Endothelial cell of umbilical vein (primary cell): ENCODE measurements around the gene PAX8. TPM values are rescaled to one million over a fixed set of nuclear protein-coding genes. Genes with fewer than 3 reads are reported as not detected.

Experiments
- BruUV-seq: library from RNA; stranded (reverse); fragments of 400-500 nt; replicated peaks from 2 replicates; lab custom pipeline; 2021; lab: Mats Ljungman, UMichigan
- CTCF ChIA-PET: fragments of 300-600, 350-600 bp; sonication (Branson Sonifier 250); formaldehyde crosslinking; loops from one replicate; lab custom pipeline; 2021; ENCODE audit warnings: antibody characterized with exemption, inconsistent platforms; lab: Charles Lee
- POLR2A ChIA-PET: fragments of 300-600, 350-600 bp; sonication (Branson Sonifier 250); formaldehyde crosslinking; loops from one replicate; lab custom pipeline; 2021; ENCODE audit warnings: antibody characterized with exemption, inconsistent platforms; lab: Charles Lee
- DNase-seq: peaks from one replicate; pipeline ENCODE4 v3.0.0-alpha.2; 2011; ENCODE audit warnings: low read depth, low spot score
- FAIRE-seq: peaks from 2 replicates; lab custom pipeline; 2011; peaks lifted over from hg19 to GRCh38; lab: Jason Lieb, UNC
- H2AFZ ChIP-seq: 2 replicates; pipeline ENCODE4 v1.6.0; 2012; ENCODE audit warnings: low read depth, low read length, control low read depth, inconsistent platforms
- H3K27ac ChIP-seq: 2 replicates; pipeline ENCODE4 v1.5.1; 2011; ENCODE audit warnings: low read depth, mild to moderate bottlenecking, control low read depth, low read length, moderate library complexity; ENCODE audit not compliant: insufficient read depth
- H3K27me3 ChIP-seq, 2 experiments: 2 replicates each; pipeline versions ENCODE4 v1.6.0 to v1.6.1; 2011; ENCODE audit warnings: low read length in 2 of 2, mixed read lengths in 1 of 2; ENCODE audit not compliant: control insufficient read depth in 2 of 2, insufficient read depth in 2 of 2
- H3K36me3 ChIP-seq, 2 experiments: 2 replicates in 1 of 2; 3 replicates in 1 of 2; pipeline ENCODE4 v1.5.1; 2011; ENCODE audit warnings: low read length in 2 of 2, mild to moderate bottlenecking in 1 of 2, moderate library complexity in 1 of 2; ENCODE audit not compliant: control insufficient read depth in 2 of 2, insufficient read depth in 2 of 2; ENCODE audit errors: extremely low read depth in 1 of 2
- H3K4me1 ChIP-seq: 3 replicates; pipeline ENCODE4 v1.5.1; 2011; ENCODE audit warnings: mild to moderate bottlenecking, low read length; ENCODE audit not compliant: control insufficient read depth, insufficient read depth; ENCODE audit errors: extremely low read depth
- H3K4me2 ChIP-seq: 2 replicates; pipeline ENCODE4 v1.6.1; 2011; ENCODE audit warnings: low read length, control low read depth, mixed read lengths; ENCODE audit not compliant: insufficient read depth
- H3K4me3 ChIP-seq, 3 experiments: fragments of 200-600 bp in 1 of 3; sonication (generic), shearing (Covaris generic) in 1 of 3; replicated peaks in 1 of 3; 2 replicates each; pipeline ENCODE4 v1.5.1; 2011 to 2016; ENCODE audit warnings: control low read depth in 3 of 3, low read length in 3 of 3, mild to moderate bottlenecking in 2 of 3, inconsistent platforms in 1 of 3, low read depth in 1 of 3, moderate library complexity in 1 of 3; ENCODE audit not compliant: insufficient read depth in 1 of 3
- H3K79me2 ChIP-seq: 2 replicates; pipeline ENCODE4 v1.6.0; 2012; ENCODE audit warnings: low read length, inconsistent platforms; ENCODE audit not compliant: control insufficient read depth, insufficient read depth
- H3K9ac ChIP-seq: replicated peaks from 2 replicates; pipeline ENCODE3; 2011; ENCODE audit warnings: low read length, control low read depth; ENCODE audit not compliant: insufficient read depth; ENCODE audit errors: extremely low read depth
- H3K9me1 ChIP-seq: replicated peaks from 3 replicates; pipeline ENCODE4 v1.6.0; 2011; ENCODE audit warnings: mild to moderate bottlenecking, low read length; ENCODE audit not compliant: control insufficient read depth, insufficient read depth; ENCODE audit errors: extremely low read depth
- H3K9me3 ChIP-seq: replicated peaks from 2 replicates; pipeline ENCODE4 v1.5.1; 2012; ENCODE audit warnings: low read length, inconsistent platforms; ENCODE audit not compliant: control insufficient read depth, insufficient read depth
- H4K20me1 ChIP-seq: replicated peaks from 2 replicates; pipeline ENCODE3; 2011; ENCODE audit warnings: mild to moderate bottlenecking, low read length; ENCODE audit not compliant: control insufficient read depth, insufficient read depth; ENCODE audit errors: extremely low read depth
- GATA2 ChIP-seq: IDR thresholded peaks from 2 replicates; pipeline ENCODE4 v1.7.0; 2011; ENCODE audit warnings: low read depth, mild to moderate bottlenecking, moderate library complexity, mixed read lengths, low read length; ENCODE audit not compliant: insufficient read length, insufficient read depth
- JUN ChIP-seq: IDR thresholded peaks from 2 replicates; pipeline ENCODE4 v1.6.1; 2011; ENCODE audit warnings: borderline replicate concordance, low read depth; ENCODE audit not compliant: insufficient read length, insufficient read depth
- MYC ChIP-seq: IDR thresholded peaks from one replicate; pipeline ENCODE4 v1.6.1; 2011; ENCODE audit warnings: mild to moderate bottlenecking, low read depth, low read length
- POLR2AphosphoS5 ChIP-seq: IDR thresholded peaks from 2 replicates; pipeline ENCODE4 v1.6.1; 2012; ENCODE audit warnings: low read depth, mild to moderate bottlenecking, control low read depth, low read length, moderate library complexity; ENCODE audit not compliant: insufficient read depth
- dilution Hi-C: fragments of 300-500 bp; cut with MboI; formaldehyde crosslinking; loops from one replicate; pipeline ENCODE4 v1.15.0; 2019; ENCODE audit warnings: low sequenced_read_pairs; ENCODE audit not compliant: extremely low pct_ligation_motif_present
- intact Hi-C: fragments of 100-400 bp; cut with micrococcal nuclease; formaldehyde crosslinking; loops from one replicate; pipeline ENCODE4 v1.10.0; 2022
- polyA plus RNA-seq, 4 experiments: library from polyadenylated mRNA; depleted of rRNA in 3 of 4; stranded (reverse) in 3 of 4; unstranded in 1 of 4; fragments of >200 nt; gene quantifications; 2 replicates each; pipeline versions ENCODE4 v1.2.1 to v1.2.3, GENCODE V29; 2011 to 2012; ENCODE audit warnings: missing spikeins in 1 of 4
- total RNA-seq: library from RNA; stranded (reverse); gene quantifications from 2 replicates; pipeline ENCODE4 v1.2.3, GENCODE V29; 2021
- TF ChIP-seq, protein P1 (sequence below): IDR thresholded peaks from 2 replicates; pipeline ENCODE4 v1.6.1; 2011; ENCODE audit not compliant: insufficient read depth, insufficient read length
- TF ChIP-seq, protein P2 (sequence below), 2 donors: IDR thresholded peaks; 1 replicate in 1 of 2; 2 replicates in 1 of 2; pipeline ENCODE4 v1.5.1; 2011; ENCODE audit warnings: low read length in 2 of 2, mild to moderate bottlenecking in 2 of 2, moderate library complexity in 2 of 2, control low read depth in 1 of 2, inconsistent platforms in 1 of 2, low read depth in 1 of 2; ENCODE audit not compliant: insufficient read depth in 1 of 2; ENCODE audit errors: extremely low read depth in 1 of 2

PAX8 gene
- total and polyA plus RNA-seq, 2 donors (not counting 3 experiments of a cell fraction or from before 2014, with no cell fraction given) = 0.22 to 0.62 TPM

- DNase-seq (no peak), FAIRE-seq (no peak)
- H3K27me3 ChIP-seq = peaks cover 0 to 13% of the 10 kb centered on the region in 2 experiments
- H3K9ac ChIP-seq = no peak overlapping the region
- H4K20me1 ChIP-seq = no peaks in the 10 kb centered on the region
- BruUV-seq = no TSS peak
- intact Hi-C loops = no loop called here
- H3K4me1 ChIP-seq = no peaks in the 10 kb centered on the region
- no peak for TF ChIP-seq JUN
- no peak for TF ChIP-seq GATA2
- TF ChIP-seq, protein P1, sequence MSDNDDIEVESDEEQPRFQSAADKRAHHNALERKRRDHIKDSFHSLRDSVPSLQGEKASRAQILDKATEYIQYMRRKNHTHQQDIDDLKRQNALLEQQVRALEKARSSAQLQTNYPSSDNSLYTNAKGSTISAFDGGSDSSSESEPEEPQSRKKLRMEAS = no peak
- TF ChIP-seq, protein P2, sequence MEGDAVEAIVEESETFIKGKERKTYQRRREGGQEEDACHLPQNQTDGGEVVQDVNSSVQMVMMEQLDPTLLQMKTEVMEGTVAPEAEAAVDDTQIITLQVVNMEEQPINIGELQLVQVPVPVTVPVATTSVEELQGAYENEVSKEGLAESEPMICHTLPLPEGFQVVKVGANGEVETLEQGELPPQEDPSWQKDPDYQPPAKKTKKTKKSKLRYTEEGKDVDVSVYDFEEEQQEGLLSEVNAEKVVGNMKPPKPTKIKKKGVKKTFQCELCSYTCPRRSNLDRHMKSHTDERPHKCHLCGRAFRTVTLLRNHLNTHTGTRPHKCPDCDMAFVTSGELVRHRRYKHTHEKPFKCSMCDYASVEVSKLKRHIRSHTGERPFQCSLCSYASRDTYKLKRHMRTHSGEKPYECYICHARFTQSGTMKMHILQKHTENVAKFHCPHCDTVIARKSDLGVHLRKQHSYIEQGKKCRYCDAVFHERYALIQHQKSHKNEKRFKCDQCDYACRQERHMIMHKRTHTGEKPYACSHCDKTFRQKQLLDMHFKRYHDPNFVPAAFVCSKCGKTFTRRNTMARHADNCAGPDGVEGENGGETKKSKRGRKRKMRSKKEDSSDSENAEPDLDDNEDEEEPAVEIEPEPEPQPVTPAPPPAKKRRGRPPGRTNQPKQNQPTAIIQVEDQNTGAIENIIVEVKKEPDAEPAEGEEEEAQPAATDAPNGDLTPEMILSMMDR (IDR thresholded peaks at IDR 0.05; ENCODE audit: extremely low read depth in 1 of 2, insufficient read depth in 1 of 2, low read depth in 1 of 2, low read length in 2 of 2) = no peak
- no peak for TF ChIP-seq MYC
- TF ChIP-seq POLR2AphosphoS5 = no peak
- no peak overlapping the region for H3K4me2 ChIP-seq
- peaks cover 0 to 3% of the 10 kb centered on the region in 2 experiments for H3K36me3 ChIP-seq
- no peaks in the 10 kb centered on the region for H3K9me3 ChIP-seq
- no peaks in the 10 kb centered on the region for H3K79me2 ChIP-seq
- H3K27ac ChIP-seq = no peak overlapping the region
- H3K4me3 ChIP-seq = no peak overlapping the region
- dilution Hi-C loops = no loop called here
- no peak overlapping the region for H2AFZ ChIP-seq
- H3K9me1 ChIP-seq = no peaks in the 10 kb centered on the region
- ChIA-PET POLR2A (no interaction called here), CTCF (interaction anchor here (1.0 kb wide), 1 partner anchor 11 kb away, joined by 4 read pairs; no protein-coding TSS in a partner anchor)
Observed at GRCh38 chr2:113260991-113261390, 17.7 kb downstream of the PAX8 start.
